ENCODE measurements around the gene NRIP1. TPM values are rescaled to one million over a fixed set of nuclear protein-coding genes. Genes with fewer than 3 reads are reported as not detected.

NRIP1 gene
- total and polyA plus RNA-seq, 10 of the 15 experiments (the other 5 are each of a cell fraction or from before 2014, with no cell fraction given), result 2.9 to 26.1 (median 9.3) TPM

GRCh38 chr21:15112858-15113257, 48.1 kb upstream of the NRIP1 start:
- no peaks in the 10 kb centered on the region for H4K20me1 ChIP-seq (ENCODE audit: control insufficient read depth, insufficient read depth)
- H2AFZ ChIP-seq (ENCODE audit: control insufficient read depth, low read depth, low read length), result no peak overlapping the region
- H3K27me3 ChIP-seq (replicated peaks in 1 of 2; ENCODE audit: control insufficient read depth in 2 of 2, insufficient read depth in 2 of 2, low read length in 1 of 2), result no peaks in the 10 kb centered on the region
- no peaks in the 10 kb centered on the region for H3K4me1 ChIP-seq (ENCODE audit: control insufficient read depth, insufficient read depth, low read length)
- ChIA-PET RAD21 (ENCODE audit: unreplicated experiment) (no interaction called here), CTCF (interaction anchor here (1.7 kb wide), 1 partner anchor 17 kb away, joined by 4 read pairs; no protein-coding TSS in a partner anchor), SMC1A (ENCODE audit: uncharacterized antibody, unreplicated experiment) (interaction anchor here (1.1 kb wide), 1 partner anchor 10 kb away, joined by 4 read pairs; no protein-coding TSS in a partner anchor), POLR2A (no interaction called here)
- no TSS peak for BruUV-seq (replicated peaks)
- ATAC-seq (no peak), DNase-seq (ENCODE audit: low read depth, low spot score) (no peak), FAIRE-seq (no peak)
- no peaks in the 10 kb centered on the region for H3K79me2 ChIP-seq (ENCODE audit: control insufficient read depth, insufficient read depth, low read length)
- intact Hi-C loops (cut with micrococcal nuclease; ENCODE audit: unreplicated experiment) (no loop called here), in situ Hi-C loops (cut with MboI) (no loop called here)
- H3K9me3 ChIP-seq (replicated peaks; ENCODE audit: control insufficient read depth, insufficient read depth, low read length), result no peaks in the 10 kb centered on the region
- no peak overlapping the region for H3K27ac ChIP-seq (ENCODE audit: control insufficient read depth, insufficient read depth)
- H3K4me3 ChIP-seq, result no peak overlapping the region
- H3K4me2 ChIP-seq (ENCODE audit: control insufficient read depth, insufficient read depth), result no peak overlapping the region
- TF ChIP-seq REST (IDR thresholded peaks at IDR 0.05; ENCODE audit: low read depth, low read length) (no peak), YBX1 (IDR thresholded peaks at IDR 0.05) (no peak), RELA (IDR thresholded peaks at IDR 0.05; ENCODE audit: borderline replicate concordance, partially characterized antibody) (no peak), CBFB (IDR thresholded peaks at IDR 0.05; ENCODE audit: low read depth) (no peak), EZH2 (IDR thresholded peaks at IDR 0.05; ENCODE audit: borderline replicate concordance, control insufficient read depth, low read depth, low read length) (no peak), NR2C1 (IDR thresholded peaks at IDR 0.05) (no peak), RBBP5 (conservative IDR thresholded peaks at IDR 0.05) (no peak), TBL1XR1 (IDR thresholded peaks at IDR 0.05; ENCODE audit: low read depth, low read length) (no peak), ASH2L (IDR thresholded peaks at IDR 0.05; ENCODE audit: borderline replicate concordance, low read depth) (no peak), ZBTB4 (CRISPR knock-in tag; IDR thresholded peaks at IDR 0.05) (no peak), CBX3 (IDR thresholded peaks at IDR 0.05; ENCODE audit: borderline replicate concordance, low read depth) (no peak), ELK1 (IDR thresholded peaks at IDR 0.05; ENCODE audit: low read depth, low read length) (no peak), TCF7 (IDR thresholded peaks at IDR 0.05; ENCODE audit: borderline replicate concordance) (no peak), SMARCA5 (IDR thresholded peaks at IDR 0.05) (no peak), MXI1 (IDR thresholded peaks at IDR 0.05; ENCODE audit: low read depth, low read length) (no peak)
- 22% methylated on average over 4 of the region's 4 CpGs for WGBS (ENCODE audit: insufficient coverage, insufficient replicate concordance, low lambda C conversion rate, missing lambda C conversion rate)
- no peak overlapping the region for H3K9ac ChIP-seq (ENCODE audit: control insufficient read depth, insufficient read depth, low read length)
- H3K36me3 ChIP-seq (ENCODE audit: control insufficient read depth in 2 of 2, insufficient read depth in 2 of 2, low read length in 1 of 2), result no peaks in the 10 kb centered on the region

Data from GM12878 (cell line).